K562 (cell line): ENCODE results near the gene MTMR6.

Experiments used
- CBFA2T3 ChIP-seq: fragments of 450-650 bp; IDR thresholded peaks from 2 replicates; pipeline ENCODE4 v1.6.1; 2017
- MTA3 ChIP-seq: fragments of 450-650 bp; formaldehyde crosslinking; IDR thresholded peaks from 2 replicates; pipeline ENCODE4 v1.6.1; 2017; ENCODE audit warnings: mild to moderate bottlenecking, borderline replicate concordance
- POLR2AphosphoS5 ChIP-seq: IDR thresholded peaks from 2 replicates; pipeline ENCODE4 v1.6.1; 2011; ENCODE audit warnings: mild to moderate bottlenecking, low read depth, low read length, moderate library complexity; ENCODE audit not compliant: control insufficient read depth, insufficient read depth
- TF ChIP-seq, protein P1 (sequence below), 3 experiments: IDR thresholded peaks in 2 of 3; conservative IDR thresholded peaks in 1 of 3; 2 replicates each; pipeline ENCODE4 v1.5.1; 2011 to 2012; ENCODE audit warnings: low read length in 3 of 3, mild to moderate bottlenecking in 3 of 3, control low read depth in 2 of 3, improper control_type of control experiment in 1 of 3, inconsistent platforms in 1 of 3, low read depth in 1 of 3, mixed read lengths in 1 of 3, moderate library complexity in 1 of 3; ENCODE audit not compliant: insufficient read depth in 2 of 3

DNA sequence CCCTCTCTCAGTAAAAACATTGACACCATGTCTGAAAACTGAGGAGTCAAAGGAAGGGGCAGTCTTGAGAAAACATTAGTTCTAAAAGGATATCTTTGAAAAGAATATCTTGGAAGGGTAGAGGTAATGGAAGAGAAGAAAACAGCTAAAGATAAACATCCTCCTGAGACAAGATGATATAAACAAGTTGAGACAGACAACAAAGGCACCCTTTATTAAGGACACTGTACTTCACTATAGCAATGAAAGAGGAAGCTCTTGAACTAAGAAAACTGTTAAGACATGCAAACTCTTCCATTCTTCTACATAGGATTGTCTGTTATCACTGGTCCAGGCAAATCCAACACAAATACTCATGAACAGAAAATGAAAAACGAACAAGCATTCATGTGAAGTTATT, 46.3 kb downstream of the MTMR6 start:
- TF ChIP-seq, protein P1, sequence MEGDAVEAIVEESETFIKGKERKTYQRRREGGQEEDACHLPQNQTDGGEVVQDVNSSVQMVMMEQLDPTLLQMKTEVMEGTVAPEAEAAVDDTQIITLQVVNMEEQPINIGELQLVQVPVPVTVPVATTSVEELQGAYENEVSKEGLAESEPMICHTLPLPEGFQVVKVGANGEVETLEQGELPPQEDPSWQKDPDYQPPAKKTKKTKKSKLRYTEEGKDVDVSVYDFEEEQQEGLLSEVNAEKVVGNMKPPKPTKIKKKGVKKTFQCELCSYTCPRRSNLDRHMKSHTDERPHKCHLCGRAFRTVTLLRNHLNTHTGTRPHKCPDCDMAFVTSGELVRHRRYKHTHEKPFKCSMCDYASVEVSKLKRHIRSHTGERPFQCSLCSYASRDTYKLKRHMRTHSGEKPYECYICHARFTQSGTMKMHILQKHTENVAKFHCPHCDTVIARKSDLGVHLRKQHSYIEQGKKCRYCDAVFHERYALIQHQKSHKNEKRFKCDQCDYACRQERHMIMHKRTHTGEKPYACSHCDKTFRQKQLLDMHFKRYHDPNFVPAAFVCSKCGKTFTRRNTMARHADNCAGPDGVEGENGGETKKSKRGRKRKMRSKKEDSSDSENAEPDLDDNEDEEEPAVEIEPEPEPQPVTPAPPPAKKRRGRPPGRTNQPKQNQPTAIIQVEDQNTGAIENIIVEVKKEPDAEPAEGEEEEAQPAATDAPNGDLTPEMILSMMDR (IDR thresholded peaks at IDR 0.05 in 2 of 3, conservative IDR thresholded peaks at IDR 0.05 in 1 of 3; ENCODE audit: insufficient read depth in 2 of 3, low read depth in 1 of 3, low read length in 3 of 3) = no peak
- TF ChIP-seq CBFA2T3 (no peak), MTA3 (no peak), POLR2AphosphoS5 (no peak)
